ENCODE results near the gene ZNF655.
"Not testable (repeated sequence)": the region's sequence is repeated elsewhere in the genome, so short reads cannot be mapped to it uniquely, and the experiment has no call there.

The ZNF655 gene

GRCh38 chr7:99560834-99561736 lies 2.6 kb downstream of the ZNF655 start:
- no peak for DNase-seq

GRCh38 chr7:99561737-99562051 lies 3.3 kb downstream of the ZNF655 start:
- DNase-seq = no peak

- no peak for DNase-seq
Measured at GRCh38 chr7:99562114-99562784, 3.8 kb downstream of the ZNF655 start.

GRCh38 chr7:99562832-99563231 lies 4.4 kb downstream of the ZNF655 start:
- no peak for DNase-seq

GRCh38 chr7:99563650-99564049 lies 5.2 kb downstream of the ZNF655 start:
- DNase-seq = no peak

- DNase-seq = not testable (repeated sequence)
Measured at GRCh38 chr7:99568770-99569169, 10.3 kb downstream of the ZNF655 start.

GRCh38 chr7:99571768-99572167 lies 13.3 kb downstream of the ZNF655 start:
- no peak for DNase-seq

GRCh38 chr7:99573257-99573656 lies 14.8 kb downstream of the ZNF655 start:
- no peak for DNase-seq

GRCh38 chr7:99576251-99576650 lies 17.8 kb downstream of the ZNF655 start:
- no peak for DNase-seq

- DNase-seq = no peak
Measured at GRCh38 chr7:99579281-99579955, 21.0 kb downstream of the ZNF655 start.

- peak; percentile 68 for DNase-seq
Measured at GRCh38 chr7:99579956-99580777, 21.7 kb downstream of the ZNF655 start.

- DNase-seq = not testable (repeated sequence)
Measured at GRCh38 chr7:99580778-99581332, 22.4 kb downstream of the ZNF655 start.

- no peak for DNase-seq
Measured at GRCh38 chr7:99588868-99589267, 30.4 kb downstream of the ZNF655 start.

- DNase-seq = no peak
Measured at GRCh38 chr7:99594948-99595745, 36.7 kb downstream of the ZNF655 start.

GRCh38 chr7:99596408-99596955 lies 38.0 kb downstream of the ZNF655 start:
- DNase-seq = no peak

GRCh38 chr7:99597762-99598501 lies 39.5 kb downstream of the ZNF655 start, which contains the start of gene TMEM225B:
Gene TMEM225B, plus strand, starts transcription at chr7:99598267. Its CDS starts 6,122 bp downstream, at chr7:99604389.
- no peak for DNase-seq

- no peak for DNase-seq
Measured at GRCh38 chr7:99599836-99600235, 41.4 kb downstream of the ZNF655 start.

GRCh38 chr7:99601656-99602310 lies 43.3 kb downstream of the ZNF655 start:
- no peak for DNase-seq

- no peak for DNase-seq
Measured at GRCh38 chr7:99605527-99605926, 47.1 kb downstream of the ZNF655 start.

- no peak for DNase-seq
Measured at GRCh38 chr7:99606531-99606930, 48.1 kb downstream of the ZNF655 start.
